Measurements from ENCODE around the gene GJA5.

The GJA5 gene

GRCh38 chr1:147723691-147724323 is 36.6 kb downstream of the GJA5 start:
- DNase-seq = no peak

GRCh38 chr1:147722124-147722523 is 38.3 kb downstream of the GJA5 start:
- no peak for DNase-seq

GRCh38 chr1:147721716-147722115 is 38.7 kb downstream of the GJA5 start:
- no peak for DNase-seq

GRCh38 chr1:147720557-147720956 is 39.8 kb downstream of the GJA5 start:
- no peak for DNase-seq

GRCh38 chr1:147719711-147720225 is 40.6 kb downstream of the GJA5 start:
- no peak for DNase-seq

- no peak for DNase-seq
These were observed 41.2 kb downstream of the GJA5 start for GRCh38 chr1:147719029-147719698.

GRCh38 chr1:147717706-147718097 is 42.7 kb downstream of the GJA5 start:
- DNase-seq = no peak

GRCh38 chr1:147717051-147717705 is 43.2 kb downstream of the GJA5 start:
- DNase-seq = no peak

- DNase-seq = no peak
These were observed 47.8 kb downstream of the GJA5 start for GRCh38 chr1:147712605-147713004.

Data from activated CD4-positive, CD25-positive, alpha-beta regulatory T cell (primary cell).